GM21528 (cell line): ENCODE data around the gene CADPS.

Source experiments
- ATAC-seq: cut with Tn5 transposase; IDR thresholded peaks from one replicate; pipeline ENCODE4 v1.9.1; 2021; ENCODE audit warnings: mild to moderate bottlenecking, moderate library complexity; ENCODE audit not compliant: unreplicated experiment, low FRiP score

CADPS gene

DNA sequence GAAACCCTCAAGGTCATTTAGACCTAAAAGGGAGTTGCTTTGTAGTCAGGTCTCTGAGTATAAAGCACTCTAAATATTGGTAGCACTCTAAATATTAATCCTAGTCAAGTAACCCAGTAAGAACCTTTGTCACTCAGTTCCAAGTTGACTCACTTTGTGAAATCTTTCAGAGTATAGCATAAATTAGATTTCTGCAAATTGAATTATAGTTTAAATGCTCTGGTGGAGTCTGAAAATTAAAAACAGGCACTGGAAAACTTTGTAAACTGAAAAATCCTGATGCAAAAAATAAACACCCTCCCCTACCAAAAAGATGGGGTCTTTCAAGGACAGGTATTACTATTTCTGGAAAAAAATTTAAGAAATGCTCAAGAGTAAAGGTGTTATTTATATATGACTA, 305.6 kb downstream of the CADPS start:
- no peak for ATAC-seq

DNA sequence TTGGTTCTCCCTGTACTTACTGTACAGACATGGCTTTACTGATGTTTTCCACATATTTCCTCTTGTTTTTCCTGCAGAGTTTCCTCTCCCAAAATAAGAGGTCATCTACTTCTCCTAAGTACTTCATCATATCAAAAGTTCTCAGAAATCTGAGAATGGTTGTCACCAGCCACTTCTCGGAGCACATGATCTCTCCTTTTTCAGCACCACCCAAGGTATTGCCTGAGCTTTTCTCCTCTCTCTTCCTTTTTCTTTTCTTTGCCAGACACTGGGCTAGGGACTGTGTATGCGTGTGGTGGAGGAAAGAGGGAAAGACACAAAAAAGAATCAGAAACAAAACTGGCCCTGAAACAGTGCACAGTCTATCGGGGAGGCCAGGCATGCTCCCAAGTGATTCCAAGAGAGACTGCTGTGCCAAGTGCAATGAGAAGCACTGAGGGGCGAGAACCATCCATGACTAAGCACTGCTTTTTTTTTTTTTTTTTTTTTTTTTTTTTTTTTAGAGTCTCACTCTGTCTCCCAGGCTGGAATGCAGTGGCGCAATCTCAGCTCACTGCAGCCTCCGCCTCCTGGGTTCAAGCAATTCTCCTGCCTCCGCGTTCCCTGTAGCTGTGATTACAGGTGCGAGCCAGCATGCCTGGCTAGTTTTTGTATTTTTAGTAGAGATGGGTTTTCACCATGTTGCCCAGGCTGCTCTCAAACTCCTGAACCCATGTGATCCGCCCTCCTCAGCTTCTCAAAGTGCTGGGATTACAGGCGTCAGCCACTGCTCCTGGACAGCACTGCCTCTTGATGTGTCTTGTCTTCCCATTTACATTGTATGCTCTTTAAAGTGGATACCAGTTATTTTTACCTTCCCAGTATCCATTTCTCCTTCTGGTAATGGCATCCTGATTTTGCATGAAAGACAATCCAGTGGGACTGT, 307.9 kb downstream of the CADPS start:
- no peak for ATAC-seq

DNA sequence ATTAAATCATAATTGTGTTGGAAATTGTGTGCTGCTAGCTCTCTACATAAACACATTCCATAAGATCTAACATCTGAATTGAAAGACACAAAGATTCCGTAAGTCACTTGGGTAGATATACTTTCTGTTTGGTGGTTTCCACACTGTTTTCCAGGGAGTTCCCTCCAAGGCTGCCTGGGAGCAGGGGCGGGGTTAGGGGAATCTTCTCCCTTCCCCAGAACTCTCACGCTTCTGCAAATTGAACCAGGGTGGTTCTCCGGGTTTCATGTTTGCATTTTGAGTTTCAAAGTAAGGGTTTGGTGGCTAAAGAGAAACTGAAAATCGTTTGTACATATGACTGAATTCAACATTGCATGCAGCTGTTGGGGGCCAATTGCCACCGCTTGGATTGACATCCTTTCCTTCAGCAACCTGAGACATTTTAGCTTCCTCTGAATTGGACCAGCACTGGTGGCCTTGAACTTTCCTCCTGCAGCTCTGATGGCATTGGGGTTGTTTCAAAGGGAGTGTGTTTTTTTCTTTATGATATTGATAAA, 309.1 kb downstream of the CADPS start:
- ATAC-seq = no peak

DNA sequence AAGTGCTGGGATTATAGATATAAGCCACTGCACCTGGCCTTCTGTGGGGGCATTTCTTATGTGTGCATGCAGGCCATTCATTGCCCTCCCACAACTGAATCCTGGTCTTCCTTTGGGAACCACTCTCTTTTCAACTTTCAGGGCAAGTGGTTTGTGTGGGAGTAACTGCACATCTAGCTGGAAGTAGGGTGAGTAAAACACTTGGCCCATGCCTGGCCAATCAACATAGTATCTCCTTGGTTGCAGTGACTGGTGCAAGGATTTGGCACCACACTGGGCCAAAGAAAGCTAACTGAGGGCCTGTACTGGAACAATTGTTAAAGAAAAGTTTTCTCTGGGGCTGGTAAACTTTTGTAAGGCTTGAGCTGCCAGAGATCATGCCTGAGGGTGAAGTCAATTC, 312.6 kb downstream of the CADPS start:
- ATAC-seq = no peak

DNA sequence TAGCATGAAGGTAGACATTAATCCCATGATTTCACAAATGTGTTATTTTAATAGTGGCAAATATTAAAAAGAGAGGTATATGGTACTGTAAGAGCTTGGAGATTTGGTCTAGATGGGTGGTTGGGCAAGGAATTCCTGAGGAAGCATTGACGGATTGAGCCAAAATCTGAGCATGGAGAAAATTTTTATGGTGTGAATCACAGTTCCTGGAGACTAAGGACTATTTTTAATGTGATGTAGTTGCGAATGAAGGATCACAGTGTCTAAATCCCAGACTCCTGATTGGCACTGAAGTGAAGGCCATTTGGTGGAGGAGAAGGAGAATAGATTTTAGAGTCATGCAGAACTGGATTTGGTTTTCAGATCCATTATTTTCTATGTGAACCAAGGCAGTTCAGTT, 313.2 kb downstream of the CADPS start:
- no peak for ATAC-seq

DNA sequence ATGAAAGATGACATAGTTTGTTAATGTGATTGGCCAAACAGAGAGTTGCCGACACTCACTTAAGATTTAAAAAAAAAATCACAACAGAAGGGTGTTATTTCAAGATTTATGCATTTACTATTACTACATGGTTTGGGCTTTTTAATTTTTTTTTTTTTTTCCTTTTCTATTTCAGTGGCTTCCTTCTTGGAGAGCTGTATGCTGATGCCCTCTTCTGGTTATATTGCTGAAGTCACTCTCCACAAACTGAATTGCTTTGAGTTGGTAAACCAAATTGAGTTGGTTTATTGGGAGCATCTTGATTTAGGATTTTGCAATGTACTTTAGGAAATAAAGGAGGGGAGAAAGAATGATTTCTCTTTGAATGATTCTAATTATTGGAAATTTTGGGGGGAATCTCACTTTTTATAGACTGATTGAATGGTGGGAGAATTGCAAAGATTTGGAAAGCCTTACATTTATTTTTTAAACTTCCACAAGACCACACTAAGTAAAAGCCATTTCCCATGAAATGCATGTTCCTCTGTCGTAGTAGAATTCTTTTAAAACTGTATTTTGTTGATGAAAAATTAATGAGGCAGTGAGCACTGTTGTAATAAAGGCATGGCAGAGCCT, 315.3 kb downstream of the CADPS start:
- no peak for ATAC-seq

DNA sequence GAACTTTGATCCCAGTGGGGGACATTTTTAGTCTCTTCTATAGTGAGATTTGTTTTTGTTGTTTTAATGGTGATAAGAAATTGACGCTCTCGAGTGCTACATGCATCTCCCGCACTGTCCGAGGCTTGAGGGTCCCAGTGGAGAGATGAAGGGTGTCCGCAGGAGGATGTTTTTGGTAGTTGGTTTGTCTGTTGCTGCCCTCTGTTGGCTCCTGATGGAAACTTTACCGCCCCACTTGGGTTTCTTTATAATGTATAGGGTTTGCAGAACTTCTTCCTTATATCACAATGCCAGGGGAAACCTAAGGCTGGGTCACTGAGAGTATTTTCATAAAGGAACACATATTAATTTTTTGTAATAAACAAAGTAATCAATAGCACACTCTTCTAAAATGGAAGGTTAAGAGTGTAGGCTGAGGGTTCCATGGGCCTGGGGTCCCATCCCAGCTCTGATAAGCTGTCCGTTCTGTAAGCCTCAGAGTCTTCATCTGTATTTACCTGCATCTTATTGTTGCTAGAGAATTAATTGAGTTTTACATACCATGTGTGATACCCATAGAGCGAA, 316.6 kb downstream of the CADPS start:
- no peak for ATAC-seq

DNA sequence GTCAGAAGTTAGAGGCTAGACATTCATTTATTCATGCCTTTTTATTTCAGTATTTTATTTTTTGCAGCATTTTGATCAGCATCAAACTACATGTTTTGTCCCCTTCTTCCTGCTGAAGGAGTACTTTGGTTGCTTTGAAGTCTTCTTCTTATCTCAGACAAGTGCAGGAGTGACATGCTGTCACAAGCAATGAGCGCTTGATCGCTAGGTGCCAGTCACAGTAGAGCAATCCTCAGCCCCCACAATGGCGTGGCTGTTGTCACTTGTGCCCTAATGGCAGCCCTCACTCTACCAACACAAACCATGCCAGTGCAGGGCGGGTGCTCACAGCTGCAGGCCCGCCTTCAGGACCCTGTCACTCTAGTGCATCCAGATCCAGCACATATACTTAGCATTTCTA, 317.2 kb downstream of the CADPS start:
- no peak for ATAC-seq

DNA sequence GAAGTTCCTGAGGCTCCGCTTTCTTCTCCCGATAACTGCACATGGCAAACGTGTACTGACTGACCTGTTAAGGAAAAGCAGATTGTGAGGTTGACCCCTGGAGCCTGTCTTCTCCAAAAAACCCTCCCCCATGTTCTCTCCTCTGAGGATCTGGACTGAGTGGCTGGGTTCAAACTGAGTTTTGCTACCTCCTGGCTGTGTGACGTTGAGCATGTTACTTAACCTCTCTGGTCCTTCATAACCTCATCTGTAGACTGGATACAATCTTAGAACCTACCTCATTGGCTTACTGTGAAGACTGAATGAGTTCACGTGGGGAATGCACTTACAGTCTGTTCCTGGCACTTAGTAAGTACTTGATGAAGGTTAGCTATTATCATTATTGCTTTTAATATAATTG, 317.8 kb downstream of the CADPS start:
- no peak for ATAC-seq

DNA sequence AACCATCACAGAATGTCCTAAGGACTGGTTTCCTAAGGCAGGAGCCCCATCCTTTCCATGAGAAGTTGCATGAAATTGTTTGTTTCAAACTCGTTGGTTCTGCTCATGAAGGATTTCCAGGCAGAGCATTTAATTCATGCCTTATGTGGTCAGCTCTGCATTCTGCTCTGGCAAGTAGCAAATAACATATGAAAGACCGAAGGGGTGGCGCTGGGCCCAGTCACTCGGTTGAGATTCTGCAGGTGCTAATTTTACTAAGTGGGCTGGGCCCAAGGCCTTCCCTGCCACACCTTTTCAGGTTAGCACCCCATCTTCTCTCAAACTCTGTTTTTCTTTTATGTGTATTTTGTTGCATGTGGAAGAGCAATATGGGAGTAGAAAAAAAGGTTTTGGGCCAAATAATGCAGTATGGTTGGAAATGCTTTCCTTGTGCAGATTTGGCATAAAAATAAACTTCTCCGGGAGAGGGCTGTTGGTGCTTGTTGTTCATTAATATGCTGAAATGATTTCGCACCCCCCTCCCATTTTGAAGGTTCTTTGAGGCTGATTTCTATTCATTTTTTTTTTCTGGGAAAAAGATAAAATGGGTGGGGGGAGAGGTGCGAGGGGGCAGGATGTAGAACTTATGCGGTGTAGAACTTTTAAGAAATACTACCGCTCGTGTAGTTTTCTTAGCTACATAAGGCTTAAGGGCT, 318.9 kb downstream of the CADPS start:
- no peak for ATAC-seq

DNA sequence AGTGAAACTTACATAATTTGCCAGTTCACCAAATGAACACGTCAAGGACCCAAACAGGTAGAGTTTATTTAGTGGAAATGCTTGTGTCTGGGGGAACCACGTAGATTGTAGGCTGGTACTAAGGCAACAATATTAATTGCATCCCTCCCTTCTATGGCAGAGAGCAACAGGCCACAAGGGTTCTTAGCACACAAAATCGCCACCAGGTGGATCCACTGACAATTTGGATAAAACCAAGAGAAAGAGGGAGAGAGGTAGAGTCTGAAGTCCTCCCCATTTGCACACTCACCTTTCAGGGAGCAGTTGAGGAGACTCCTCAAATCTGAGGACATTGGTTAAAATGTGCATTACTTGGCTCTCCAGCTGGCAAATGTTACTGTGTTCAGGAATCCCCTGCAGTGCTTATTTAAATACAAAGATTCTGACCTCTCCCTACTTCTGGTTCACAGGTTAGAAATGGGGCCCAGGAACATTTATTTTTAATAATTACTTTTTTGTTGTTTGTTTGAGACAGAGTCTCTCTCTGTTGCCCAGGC, 320.9 kb downstream of the CADPS start:
- ATAC-seq = no peak

DNA sequence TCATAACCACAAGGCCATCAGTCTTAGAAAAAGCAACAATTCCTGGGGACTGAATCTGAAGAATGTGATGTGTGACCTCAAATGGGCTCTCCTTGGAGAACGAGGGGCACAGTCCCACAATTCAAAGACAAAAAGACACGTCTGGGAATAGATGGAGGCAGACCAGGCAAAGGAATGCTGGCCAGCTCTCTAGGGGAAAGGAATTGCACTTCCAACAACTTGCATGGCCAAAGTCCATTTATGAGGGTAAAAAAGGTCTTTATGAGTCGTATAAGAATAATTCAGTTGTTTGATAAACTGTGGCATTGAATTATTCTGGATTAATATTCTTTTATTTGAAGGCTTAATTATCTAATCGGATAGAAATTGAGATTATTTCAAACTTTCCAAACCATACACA, 321.4 kb downstream of the CADPS start:
- no peak for ATAC-seq

DNA sequence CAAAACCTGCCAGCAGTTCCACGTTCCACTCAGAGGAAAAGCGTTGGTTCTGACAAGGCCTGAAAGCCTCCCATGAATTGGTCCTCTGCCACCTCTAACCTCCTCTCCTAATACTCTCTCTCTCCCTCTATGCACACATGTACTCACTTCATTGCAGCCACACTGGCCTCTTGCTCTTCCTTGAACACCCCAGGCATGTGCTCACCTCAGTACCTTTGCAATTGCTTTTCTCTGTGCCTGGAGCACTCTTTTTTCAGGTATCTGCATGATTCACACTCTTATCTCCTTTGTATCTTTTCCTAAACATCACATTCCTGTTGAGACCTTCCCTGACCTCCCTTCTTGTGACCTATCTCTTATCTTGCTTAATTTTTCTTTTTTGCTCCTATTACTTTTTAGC, 323.7 kb downstream of the CADPS start:
- no peak for ATAC-seq

DNA sequence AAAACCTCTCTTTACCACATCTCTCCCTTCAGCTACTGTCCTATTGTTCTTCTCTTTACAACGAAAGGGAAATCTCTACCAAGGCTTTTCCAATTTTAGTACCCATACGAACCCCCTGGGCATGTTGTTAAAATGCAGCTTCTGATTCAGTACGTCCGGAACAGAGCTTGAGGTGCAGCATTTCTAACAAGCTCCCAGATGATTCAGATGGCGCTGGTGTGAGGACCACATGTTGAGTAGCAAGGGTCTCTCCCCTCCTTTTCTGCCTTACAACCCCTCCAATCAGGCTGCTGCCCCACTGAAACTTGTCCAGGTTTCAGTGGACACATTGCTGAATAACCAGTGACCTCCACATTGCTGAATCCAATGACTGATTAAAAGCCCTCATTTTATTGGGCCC, 324.8 kb downstream of the CADPS start:
- no peak for ATAC-seq

DNA sequence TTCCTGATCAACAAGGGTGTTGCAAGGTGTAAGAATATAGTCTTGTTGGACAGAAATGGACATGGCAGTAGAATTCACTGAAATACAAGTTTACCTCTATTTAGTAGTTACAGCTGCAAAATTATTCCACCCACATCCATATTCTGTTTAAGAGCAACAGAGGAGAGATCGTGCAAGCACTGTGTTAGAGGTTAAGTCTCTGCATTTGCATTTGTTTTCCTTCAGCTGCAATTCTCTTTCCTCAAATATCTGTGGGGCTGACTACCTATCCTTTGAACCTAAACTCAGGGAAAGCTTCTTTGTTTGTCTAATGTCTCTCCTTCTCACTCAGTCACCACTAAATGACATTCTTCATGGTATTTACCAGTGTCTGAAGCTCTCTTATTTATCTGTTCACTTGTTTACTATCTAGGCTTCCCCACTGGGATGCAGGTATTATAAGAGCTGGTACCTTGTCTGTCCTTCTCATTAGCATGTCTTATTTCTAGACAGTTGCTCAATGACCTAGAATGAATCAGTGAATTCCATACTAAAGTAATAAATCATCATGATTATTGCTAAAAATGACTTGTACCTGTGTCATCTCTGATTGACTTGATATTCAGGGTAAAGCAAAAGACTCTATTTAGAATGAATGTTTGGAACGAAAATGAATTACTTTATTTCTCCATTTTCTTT, 326.5 kb downstream of the CADPS start:
- ATAC-seq = no peak

DNA sequence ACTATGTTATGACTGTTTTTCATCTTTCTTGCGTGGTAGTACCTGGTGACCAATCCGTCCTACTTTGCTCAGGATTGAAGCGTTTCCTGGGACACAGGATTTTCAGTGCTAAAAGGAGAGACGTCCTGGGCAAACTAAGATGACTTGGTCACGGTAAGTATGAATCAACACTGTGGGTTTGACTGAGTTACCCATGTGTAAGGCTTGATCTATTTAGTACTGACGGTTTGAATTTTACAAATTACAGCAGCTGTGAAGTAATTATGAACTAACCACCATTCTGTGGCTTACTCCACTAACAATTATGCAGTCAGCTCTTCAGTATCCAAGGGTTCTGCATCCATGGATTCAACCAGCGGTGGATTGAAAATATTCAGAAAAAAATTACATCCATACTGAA, 328.9 kb downstream of the CADPS start:
- no peak for ATAC-seq

DNA sequence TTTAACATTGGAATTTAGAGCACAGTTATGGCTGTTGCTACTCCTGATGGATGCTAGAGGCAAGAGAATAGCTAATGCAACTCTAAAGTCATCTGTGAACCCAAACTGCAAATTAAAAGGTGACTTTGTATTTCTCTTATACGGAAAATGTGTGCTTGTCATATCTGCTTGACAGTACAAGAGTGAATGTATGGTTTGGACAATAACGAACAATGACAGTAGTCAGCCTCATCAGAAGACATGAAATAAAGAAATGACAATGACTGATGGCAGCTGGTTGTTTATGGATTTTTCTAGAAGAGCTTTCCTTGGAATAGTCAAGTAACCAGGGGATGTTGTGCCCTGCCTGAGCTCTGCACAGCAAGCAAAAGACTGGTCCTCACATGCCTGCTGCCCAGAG, 333.0 kb downstream of the CADPS start:
- no peak for ATAC-seq

DNA sequence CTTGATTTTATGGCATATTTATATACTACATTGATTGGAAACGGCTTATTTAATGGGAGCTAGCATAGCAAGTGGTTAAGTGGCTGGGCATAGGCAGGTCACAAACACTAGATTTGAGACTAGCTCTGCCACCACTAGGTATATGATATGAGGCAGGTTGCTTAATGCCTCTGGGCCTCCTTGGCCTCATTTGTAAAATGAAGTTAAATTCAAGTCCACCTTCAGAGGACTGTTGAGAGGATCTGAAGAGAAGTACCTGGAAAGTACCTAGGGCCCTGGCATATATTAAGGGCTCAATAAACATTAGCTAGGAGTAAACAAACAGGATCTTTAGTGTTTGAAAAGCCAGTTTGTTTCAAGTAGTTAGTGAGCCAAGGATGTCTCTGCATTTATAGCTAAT, 335.5 kb downstream of the CADPS start:
- ATAC-seq = no peak

DNA sequence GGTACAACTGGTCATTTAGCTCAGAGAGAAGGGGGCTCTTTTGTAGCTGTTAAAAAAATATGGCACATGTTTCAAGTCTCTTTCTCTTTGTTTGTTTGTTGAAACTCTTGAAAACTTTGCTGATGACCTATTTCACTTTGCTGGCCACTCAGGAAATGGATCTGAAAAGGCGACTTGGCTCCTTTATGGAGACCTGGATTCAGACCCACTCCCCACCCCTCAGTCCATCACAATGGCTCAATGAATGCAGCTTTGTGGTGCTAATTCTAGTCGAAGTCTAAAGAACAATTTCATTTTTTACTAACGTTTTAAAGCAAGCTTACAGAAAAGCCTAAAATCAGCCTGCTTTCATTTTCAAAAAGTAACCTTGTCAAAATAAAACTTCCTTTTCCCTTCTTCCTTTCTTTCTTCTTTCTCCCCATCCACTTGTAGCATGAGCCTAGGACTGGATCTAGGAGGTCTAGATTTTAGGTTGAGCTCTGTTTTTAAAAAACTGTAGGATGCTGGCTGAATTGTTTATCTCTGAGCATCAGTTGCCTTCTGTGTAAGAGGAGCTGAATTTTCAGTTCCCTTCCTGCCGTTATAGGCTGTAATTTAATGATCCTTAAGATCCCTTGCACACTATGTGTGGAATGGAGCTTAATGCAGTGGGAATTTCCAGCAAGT, 336.4 kb downstream of the CADPS start:
- ATAC-seq = no peak

DNA sequence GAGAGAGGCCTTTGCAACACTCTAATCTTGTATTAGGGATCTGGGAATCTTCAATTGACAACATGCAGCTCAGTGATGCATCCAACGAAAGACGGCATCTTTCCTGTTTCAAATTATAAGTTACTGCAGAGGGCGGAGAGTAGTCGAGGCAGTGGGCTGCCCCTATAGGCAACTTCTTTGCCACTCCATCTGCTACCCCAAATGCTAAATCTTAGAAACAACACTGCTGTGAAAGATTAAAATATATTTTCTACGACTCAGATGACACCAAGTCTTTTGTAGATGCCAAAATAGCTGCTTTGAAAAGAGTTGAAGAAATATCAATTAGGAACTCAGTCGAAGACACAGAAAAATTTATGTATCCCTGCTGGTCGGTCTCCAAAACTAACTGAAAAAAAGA, 340.9 kb downstream of the CADPS start:
- ATAC-seq = no peak
